Glutamatergic neuron (in vitro differentiated cells): Measurements from ENCODE around the gene DIRAS3. TPM values are rescaled to one million over a fixed set of nuclear protein-coding genes. Genes with fewer than 3 reads are reported as not detected.
A peak's percentile ranks its signal among the peaks of the same experiment; 100 is the strongest.

ENCODE experiments used
- DNase-seq: peaks from one replicate; pipeline ENCODE4 v3.0.0; 2022
- H3K27ac Mint-ChIP-seq: one replicate; pipeline ENCODE4 v1.8.0; 2020; ENCODE audit warnings: mild to moderate bottlenecking, mixed read lengths, inconsistent platforms; ENCODE audit not compliant: unreplicated experiment
- H3K27me3 Mint-ChIP-seq: one replicate; pipeline ENCODE4 v1.8.0; 2020; ENCODE audit warnings: mild to moderate bottlenecking, moderate library complexity, mixed read lengths, inconsistent platforms; ENCODE audit not compliant: unreplicated experiment
- H3K36me3 Mint-ChIP-seq: one replicate; pipeline ENCODE4 v1.8.0; 2020; ENCODE audit warnings: mild to moderate bottlenecking, mixed read lengths, inconsistent platforms; ENCODE audit not compliant: unreplicated experiment
- H3K4me1 Mint-ChIP-seq: one replicate; pipeline ENCODE4 v1.8.0; 2020; ENCODE audit warnings: mild to moderate bottlenecking, low read depth, mixed read lengths, inconsistent platforms; ENCODE audit not compliant: unreplicated experiment
- H3K4me3 Mint-ChIP-seq: one replicate; pipeline ENCODE4 v1.8.0; 2020; ENCODE audit warnings: mild to moderate bottlenecking, mixed read lengths, inconsistent platforms; ENCODE audit not compliant: unreplicated experiment
- H3K9me3 Mint-ChIP-seq: one replicate; pipeline ENCODE4 v1.8.0; 2020; ENCODE audit warnings: mild to moderate bottlenecking, moderate library complexity, mixed read lengths, inconsistent platforms; ENCODE audit not compliant: unreplicated experiment
- long read RNA-seq: library from polyadenylated mRNA; unstranded; transcript quantifications from one replicate; pipeline ENCODE4 v2.0.0, GENCODE V29; 2020; ENCODE audit not compliant: unreplicated experiment
- total RNA-seq: library from RNA; stranded (reverse); fragmentation: NEBNext Ultra II Directional; extraction: Animal tissue kit (Norgen Biotek cat#: 25700); gene quantifications from one replicate; pipeline ENCODE4 v1.2.1, GENCODE V29; 2021; ENCODE audit not compliant: unreplicated experiment
- TF ChIP-seq, protein P1 (sequence below): fragments of 200-600 bp; sonication (generic); IDR thresholded peaks from one replicate; pipeline ENCODE4 v1.5.0; 2021; ENCODE audit not compliant: partially characterized antibody, unreplicated experiment

DIRAS3 gene
- total RNA-seq: not detected
- long read RNA-seq: 0 reads

DNA sequence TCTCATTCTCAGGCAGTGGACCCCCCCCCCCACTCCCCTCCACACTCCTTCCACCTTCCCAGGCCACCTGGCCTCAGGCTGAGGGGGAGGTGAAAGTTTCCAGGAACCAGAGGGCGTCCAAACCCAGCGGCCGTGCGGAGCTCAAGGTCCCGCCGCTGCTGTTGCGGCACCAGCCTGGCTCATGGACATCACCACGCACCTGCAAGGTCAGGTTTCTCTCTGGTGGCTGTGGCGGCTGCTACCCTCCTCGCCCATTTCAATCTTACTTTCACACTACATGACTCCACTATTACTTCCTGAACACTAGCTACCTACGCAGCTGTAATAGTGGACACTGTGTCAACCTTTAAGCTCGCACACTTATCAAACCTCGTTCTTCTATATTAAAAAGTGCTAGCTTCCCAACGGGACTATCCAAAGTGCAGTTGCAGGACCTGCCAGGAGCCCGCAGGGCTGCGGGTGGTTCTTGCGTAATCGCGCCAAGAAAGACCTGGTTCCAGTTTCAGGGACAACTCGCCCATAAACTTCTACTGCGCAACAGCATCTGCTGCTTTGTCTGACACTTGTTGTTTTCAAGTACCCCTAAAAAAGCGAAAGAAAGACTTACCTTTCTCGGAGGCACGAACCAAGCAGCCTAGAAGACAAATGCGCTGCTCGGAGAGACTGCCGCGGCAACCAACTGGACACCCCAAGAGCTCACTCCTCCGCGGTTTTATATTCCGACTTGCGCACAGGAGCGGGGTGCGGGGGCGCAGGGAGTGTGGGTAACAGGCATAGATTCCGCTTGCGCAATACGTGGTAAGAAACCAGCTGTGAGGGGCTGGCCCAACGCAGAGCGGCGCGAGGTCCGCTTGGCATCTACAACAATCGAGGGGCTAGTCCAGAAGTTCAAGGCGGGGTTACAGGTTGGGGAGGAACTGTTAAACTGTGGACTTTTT lies at the start of gene DIRAS3:
TSS of gene DIRAS3 (minus strand) at position 687 of the 938 bp plus-strand sequence. CDS start 3,330 bp downstream, outside the sequence.
- TF ChIP-seq, protein P1, sequence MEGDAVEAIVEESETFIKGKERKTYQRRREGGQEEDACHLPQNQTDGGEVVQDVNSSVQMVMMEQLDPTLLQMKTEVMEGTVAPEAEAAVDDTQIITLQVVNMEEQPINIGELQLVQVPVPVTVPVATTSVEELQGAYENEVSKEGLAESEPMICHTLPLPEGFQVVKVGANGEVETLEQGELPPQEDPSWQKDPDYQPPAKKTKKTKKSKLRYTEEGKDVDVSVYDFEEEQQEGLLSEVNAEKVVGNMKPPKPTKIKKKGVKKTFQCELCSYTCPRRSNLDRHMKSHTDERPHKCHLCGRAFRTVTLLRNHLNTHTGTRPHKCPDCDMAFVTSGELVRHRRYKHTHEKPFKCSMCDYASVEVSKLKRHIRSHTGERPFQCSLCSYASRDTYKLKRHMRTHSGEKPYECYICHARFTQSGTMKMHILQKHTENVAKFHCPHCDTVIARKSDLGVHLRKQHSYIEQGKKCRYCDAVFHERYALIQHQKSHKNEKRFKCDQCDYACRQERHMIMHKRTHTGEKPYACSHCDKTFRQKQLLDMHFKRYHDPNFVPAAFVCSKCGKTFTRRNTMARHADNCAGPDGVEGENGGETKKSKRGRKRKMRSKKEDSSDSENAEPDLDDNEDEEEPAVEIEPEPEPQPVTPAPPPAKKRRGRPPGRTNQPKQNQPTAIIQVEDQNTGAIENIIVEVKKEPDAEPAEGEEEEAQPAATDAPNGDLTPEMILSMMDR: no peak
- peaks cover 2% of the 10 kb centered on the region for H3K27me3 Mint-ChIP-seq

DNA sequence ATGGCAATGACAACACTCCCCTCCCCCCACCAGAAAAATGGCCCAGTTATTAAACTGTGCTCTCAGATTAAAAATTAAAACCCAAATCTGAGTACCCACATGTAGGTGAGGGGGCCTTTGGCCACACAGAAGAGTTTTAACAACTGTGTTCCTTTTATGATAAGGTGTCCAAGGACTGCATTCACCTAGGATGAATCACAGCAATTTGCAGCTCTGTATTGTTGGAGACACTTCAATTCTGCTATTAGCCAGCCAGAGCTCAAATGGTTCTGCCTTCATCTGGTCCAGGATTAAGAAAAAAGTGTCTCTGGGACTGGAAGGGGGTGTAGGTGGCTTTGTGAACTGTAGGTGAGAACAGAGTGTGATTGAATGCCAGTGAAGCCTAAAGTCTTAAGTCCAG lies 43.3 kb upstream of the DIRAS3 start:
- H3K27ac Mint-ChIP-seq: no peak overlapping the region
- no peak overlapping the region for H3K4me3 Mint-ChIP-seq
- DNase-seq: no peak
- no peaks in the 10 kb centered on the region for H3K9me3 Mint-ChIP-seq
- H3K27me3 Mint-ChIP-seq: no peaks in the 10 kb centered on the region
- no peaks in the 10 kb centered on the region for H3K36me3 Mint-ChIP-seq
- no peaks in the 10 kb centered on the region for H3K4me1 Mint-ChIP-seq
- TF ChIP-seq, protein P1: no peak

More for the DNA sequence above, at the start of gene DIRAS3:
- no peak within 1 kb of the TSS for H3K27ac Mint-ChIP-seq
- no peaks in the 10 kb centered on the region for H3K4me1 Mint-ChIP-seq
- DNase-seq: no peak
- peak within 1 kb of the TSS; percentile 73 for H3K4me3 Mint-ChIP-seq
- H3K36me3 Mint-ChIP-seq: no peaks in the 10 kb centered on the region
- peaks cover 2% of the 10 kb centered on the region for H3K9me3 Mint-ChIP-seq

DNA sequence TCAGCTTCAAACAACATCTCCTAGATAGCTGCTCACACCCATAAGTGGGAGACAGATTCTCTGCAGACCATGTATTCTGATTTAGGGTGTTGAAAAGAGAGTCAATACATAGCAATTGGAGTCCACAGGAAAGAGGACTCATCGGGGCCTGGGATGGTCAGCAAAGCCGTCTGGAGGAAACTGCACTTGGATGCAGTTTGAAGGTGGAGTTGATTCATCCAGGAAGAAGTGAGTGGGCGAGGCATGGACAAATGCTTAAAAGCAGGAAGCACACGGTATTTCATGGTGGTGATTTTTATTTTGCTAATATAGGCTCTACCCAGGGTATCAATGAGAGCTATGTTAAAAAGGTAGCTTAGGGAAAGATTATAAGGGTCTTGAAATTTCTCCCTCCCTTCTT lies 36.8 kb upstream of the DIRAS3 start:
- no peaks in the 10 kb centered on the region for H3K36me3 Mint-ChIP-seq
- no peak overlapping the region for H3K4me3 Mint-ChIP-seq
- H3K9me3 Mint-ChIP-seq: no peaks in the 10 kb centered on the region
- no peak overlapping the region for H3K27ac Mint-ChIP-seq
- TF ChIP-seq, protein P1: no peak
- H3K4me1 Mint-ChIP-seq: no peaks in the 10 kb centered on the region
- no peaks in the 10 kb centered on the region for H3K27me3 Mint-ChIP-seq
- DNase-seq: no peak

GRCh38 chr1:68085752-68086151 lies 35.3 kb upstream of the DIRAS3 start:
- TF ChIP-seq, protein P1: no peak
- no peaks in the 10 kb centered on the region for H3K27me3 Mint-ChIP-seq
- no peaks in the 10 kb centered on the region for H3K4me1 Mint-ChIP-seq
- no peak overlapping the region for H3K27ac Mint-ChIP-seq
- no peak overlapping the region for H3K4me3 Mint-ChIP-seq
- H3K9me3 Mint-ChIP-seq: no peaks in the 10 kb centered on the region
- no peak for DNase-seq
- no peaks in the 10 kb centered on the region for H3K36me3 Mint-ChIP-seq

DNA sequence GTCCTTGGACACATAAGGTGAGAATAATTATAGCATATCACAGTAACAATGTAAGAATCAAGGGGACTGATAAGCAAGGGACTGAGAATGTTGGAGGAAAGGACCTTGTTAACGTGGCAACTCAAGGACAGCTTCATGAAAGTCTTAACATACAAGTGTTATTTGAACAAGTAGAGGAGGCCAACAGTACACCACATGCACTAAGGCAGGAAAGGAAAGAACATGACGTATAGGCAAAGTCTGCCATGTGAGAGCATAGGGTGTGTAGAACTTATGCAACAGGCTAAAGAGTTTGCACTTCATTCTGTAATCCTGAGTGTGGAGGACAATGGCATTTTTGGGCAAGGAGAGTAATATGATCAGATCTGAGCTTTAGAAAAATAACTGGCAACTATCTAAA lies 33.3 kb upstream of the DIRAS3 start:
- Mint-ChIP-seq H3K4me3 (no peak overlapping the region), H3K27ac (no peak overlapping the region), H3K9me3 (no peaks in the 10 kb centered on the region)

More for the DNA sequence above, 33.3 kb upstream of the DIRAS3 start:
- TF ChIP-seq, protein P1: no peak
- Mint-ChIP-seq H3K36me3 (no peaks in the 10 kb centered on the region), H3K27me3 (no peaks in the 10 kb centered on the region), H3K4me1 (no peaks in the 10 kb centered on the region)
- no peak for DNase-seq
